ENCODE data around the gene RNF31.

Gene RNF31

GRCh38 chr14:24138396-24139271 lies 8.7 kb upstream of the RNF31 start:
- DNase-seq: no peak

- DNase-seq: no peak
Observed at GRCh38 chr14:24139272-24139934, 7.9 kb upstream of the RNF31 start.

GRCh38 chr14:24141097-24141880 lies 6.0 kb upstream of the RNF31 start, which contains the start of gene EMC9:
Gene EMC9, minus strand, starts transcription at chr14:24141591. Its CDS starts 287 bp downstream, at chr14:24141304.
- peak; percentile 100 for DNase-seq

GRCh38 chr14:24143511-24143910 lies 3.8 kb upstream of the RNF31 start:
- no peak for DNase-seq

GRCh38 chr14:24144451-24144850 lies 2.8 kb upstream of the RNF31 start:
- DNase-seq: no peak

- DNase-seq: no peak
Observed at GRCh38 chr14:24145219-24145618, 2.1 kb upstream of the RNF31 start.

- DNase-seq: no peak
Observed at GRCh38 chr14:24145690-24146452, 1.4 kb upstream of the RNF31 start.

GRCh38 chr14:24146453-24146977 lies 783 bp upstream of the RNF31 start, which contains the start of gene PSME2:
Gene PSME2, minus strand, starts transcription at chr14:24146610. Its CDS starts 29 bp downstream, at chr14:24146581.
- peak; percentile 94 for DNase-seq

GRCh38 chr14:24147761-24148428 lies 597 bp downstream of the RNF31 start:
- no peak for DNase-seq

- no peak for DNase-seq
Observed at GRCh38 chr14:24149302-24149969, 2.1 kb downstream of the RNF31 start.

GRCh38 chr14:24150061-24150460 lies 2.8 kb downstream of the RNF31 start:
- DNase-seq: no peak

- no peak for DNase-seq
Observed at GRCh38 chr14:24150567-24150966, 3.3 kb downstream of the RNF31 start.

- DNase-seq: no peak
Observed at GRCh38 chr14:24150993-24151392, 3.7 kb downstream of the RNF31 start.

- DNase-seq: no peak
Observed at GRCh38 chr14:24151404-24152080, 4.2 kb downstream of the RNF31 start.

- no peak for DNase-seq
Observed at GRCh38 chr14:24155100-24155499, 7.8 kb downstream of the RNF31 start.

GRCh38 chr14:24156840-24157239 lies 9.5 kb downstream of the RNF31 start:
- DNase-seq: no peak

- DNase-seq: no peak
Observed at GRCh38 chr14:24157331-24157730, 10.0 kb downstream of the RNF31 start.

GRCh38 chr14:24159777-24160498 lies 12.6 kb downstream of the RNF31 start:
- DNase-seq: no peak

GRCh38 chr14:24160499-24160849 lies 13.2 kb downstream of the RNF31 start:
- no peak for DNase-seq

All from activated effector memory CD4-positive, alpha-beta T cell treated with anti-CD3 and anti-CD28 coated beads, Interleukin-2, amount 50 U/mL, for 16 hours (primary cell).